Thyroid gland (tissue), 4 donors: ENCODE results near the gene FAM171A1.

Source experiments
- POLR2A ChIP-seq, 2 donors: fragments of 450-650 bp; IDR thresholded peaks; one replicate each; pipeline ENCODE4 v1.6.1; 2017; ENCODE audit warnings: antibody characterized with exemption in 2 of 2, mild to moderate bottlenecking in 2 of 2, moderate library complexity in 1 of 2
- TF ChIP-seq, protein P1 (sequence below), 6 experiments: fragments of 200-600 bp in 3 of 6; fragments of 450-650 bp in 3 of 6; sonication (generic) in 3 of 6; IDR thresholded peaks; one replicate each; pipeline ENCODE4 v1.5.1; 2016 to 2019; ENCODE audit warnings: antibody characterized with exemption in 6 of 6, mild to moderate bottlenecking in 2 of 6, inconsistent platforms in 1 of 6, moderate library complexity in 1 of 6

DNA sequence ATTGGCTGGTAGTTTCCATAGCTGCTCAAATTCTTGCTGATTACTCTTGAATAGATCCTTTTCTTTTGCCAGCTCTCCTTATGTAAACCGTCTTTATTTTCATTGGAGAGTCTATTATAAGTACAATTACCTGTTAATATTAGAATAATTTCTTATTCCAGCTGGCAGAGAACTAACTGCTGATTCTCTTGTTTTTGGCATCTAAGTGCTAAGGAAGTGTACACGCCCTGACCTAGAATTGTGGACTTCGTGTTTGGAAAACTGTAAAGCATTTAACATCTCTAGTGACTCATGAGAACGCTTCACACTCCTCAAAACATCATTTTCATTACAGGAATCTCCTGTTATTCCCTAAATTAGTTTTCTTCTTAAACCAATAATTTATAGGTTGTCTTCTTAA is 39.9 kb upstream of the FAM171A1 start:
- TF ChIP-seq, protein P1, sequence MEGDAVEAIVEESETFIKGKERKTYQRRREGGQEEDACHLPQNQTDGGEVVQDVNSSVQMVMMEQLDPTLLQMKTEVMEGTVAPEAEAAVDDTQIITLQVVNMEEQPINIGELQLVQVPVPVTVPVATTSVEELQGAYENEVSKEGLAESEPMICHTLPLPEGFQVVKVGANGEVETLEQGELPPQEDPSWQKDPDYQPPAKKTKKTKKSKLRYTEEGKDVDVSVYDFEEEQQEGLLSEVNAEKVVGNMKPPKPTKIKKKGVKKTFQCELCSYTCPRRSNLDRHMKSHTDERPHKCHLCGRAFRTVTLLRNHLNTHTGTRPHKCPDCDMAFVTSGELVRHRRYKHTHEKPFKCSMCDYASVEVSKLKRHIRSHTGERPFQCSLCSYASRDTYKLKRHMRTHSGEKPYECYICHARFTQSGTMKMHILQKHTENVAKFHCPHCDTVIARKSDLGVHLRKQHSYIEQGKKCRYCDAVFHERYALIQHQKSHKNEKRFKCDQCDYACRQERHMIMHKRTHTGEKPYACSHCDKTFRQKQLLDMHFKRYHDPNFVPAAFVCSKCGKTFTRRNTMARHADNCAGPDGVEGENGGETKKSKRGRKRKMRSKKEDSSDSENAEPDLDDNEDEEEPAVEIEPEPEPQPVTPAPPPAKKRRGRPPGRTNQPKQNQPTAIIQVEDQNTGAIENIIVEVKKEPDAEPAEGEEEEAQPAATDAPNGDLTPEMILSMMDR (IDR thresholded peaks at IDR 0.05), result no peak
- no peak for TF ChIP-seq POLR2A (IDR thresholded peaks at IDR 0.05)
